Endothelial cell of umbilical vein (primary cell): ENCODE results near the gene ARTN. TPM values are rescaled to one million over a fixed set of nuclear protein-coding genes. Genes with fewer than 3 reads are reported as not detected.

Experiments used
- BruUV-seq: library from RNA; stranded (reverse); fragments of 400-500 nt; replicated peaks from 2 replicates; lab custom pipeline; 2021; lab: Mats Ljungman, UMichigan
- CTCF ChIA-PET: fragments of 300-600, 350-600 bp; sonication (Branson Sonifier 250); formaldehyde crosslinking; loops from one replicate; lab custom pipeline; 2021; ENCODE audit warnings: antibody characterized with exemption, inconsistent platforms; lab: Charles Lee
- POLR2A ChIA-PET: fragments of 300-600, 350-600 bp; sonication (Branson Sonifier 250); formaldehyde crosslinking; loops from one replicate; lab custom pipeline; 2021; ENCODE audit warnings: antibody characterized with exemption, inconsistent platforms; lab: Charles Lee
- DNase-seq: peaks from one replicate; pipeline ENCODE4 v3.0.0-alpha.2; 2011; ENCODE audit warnings: low read depth, low spot score
- FAIRE-seq: peaks from 2 replicates; lab custom pipeline; 2011; peaks lifted over from hg19 to GRCh38; lab: Jason Lieb, UNC
- H2AFZ ChIP-seq: 2 replicates; pipeline ENCODE4 v1.6.0; 2012; ENCODE audit warnings: low read depth, low read length, control low read depth, inconsistent platforms
- H3K27ac ChIP-seq: 2 replicates; pipeline ENCODE4 v1.5.1; 2011; ENCODE audit warnings: low read depth, mild to moderate bottlenecking, control low read depth, low read length, moderate library complexity; ENCODE audit not compliant: insufficient read depth
- H3K27me3 ChIP-seq, 2 experiments: 2 replicates each; pipeline versions ENCODE4 v1.6.0 to v1.6.1; 2011; ENCODE audit warnings: low read length in 2 of 2, mixed read lengths in 1 of 2; ENCODE audit not compliant: control insufficient read depth in 2 of 2, insufficient read depth in 2 of 2
- H3K36me3 ChIP-seq, 2 experiments: 2 replicates in 1 of 2; 3 replicates in 1 of 2; pipeline ENCODE4 v1.5.1; 2011; ENCODE audit warnings: low read length in 2 of 2, mild to moderate bottlenecking in 1 of 2, moderate library complexity in 1 of 2; ENCODE audit not compliant: control insufficient read depth in 2 of 2, insufficient read depth in 2 of 2; ENCODE audit errors: extremely low read depth in 1 of 2
- H3K4me1 ChIP-seq: 3 replicates; pipeline ENCODE4 v1.5.1; 2011; ENCODE audit warnings: mild to moderate bottlenecking, low read length; ENCODE audit not compliant: control insufficient read depth, insufficient read depth; ENCODE audit errors: extremely low read depth
- H3K4me2 ChIP-seq: 2 replicates; pipeline ENCODE4 v1.6.1; 2011; ENCODE audit warnings: low read length, control low read depth, mixed read lengths; ENCODE audit not compliant: insufficient read depth
- H3K4me3 ChIP-seq, 3 experiments: fragments of 200-600 bp in 1 of 3; sonication (generic), shearing (Covaris generic) in 1 of 3; replicated peaks in 1 of 3; 2 replicates each; pipeline ENCODE4 v1.5.1; 2011 to 2016; ENCODE audit warnings: control low read depth in 3 of 3, low read length in 3 of 3, mild to moderate bottlenecking in 2 of 3, inconsistent platforms in 1 of 3, low read depth in 1 of 3, moderate library complexity in 1 of 3; ENCODE audit not compliant: insufficient read depth in 1 of 3
- H3K79me2 ChIP-seq: 2 replicates; pipeline ENCODE4 v1.6.0; 2012; ENCODE audit warnings: low read length, inconsistent platforms; ENCODE audit not compliant: control insufficient read depth, insufficient read depth
- H3K9ac ChIP-seq: replicated peaks from 2 replicates; pipeline ENCODE3; 2011; ENCODE audit warnings: low read length, control low read depth; ENCODE audit not compliant: insufficient read depth; ENCODE audit errors: extremely low read depth
- H3K9me1 ChIP-seq: replicated peaks from 3 replicates; pipeline ENCODE4 v1.6.0; 2011; ENCODE audit warnings: mild to moderate bottlenecking, low read length; ENCODE audit not compliant: control insufficient read depth, insufficient read depth; ENCODE audit errors: extremely low read depth
- H3K9me3 ChIP-seq: replicated peaks from 2 replicates; pipeline ENCODE4 v1.5.1; 2012; ENCODE audit warnings: low read length, inconsistent platforms; ENCODE audit not compliant: control insufficient read depth, insufficient read depth
- H4K20me1 ChIP-seq: replicated peaks from 2 replicates; pipeline ENCODE3; 2011; ENCODE audit warnings: mild to moderate bottlenecking, low read length; ENCODE audit not compliant: control insufficient read depth, insufficient read depth; ENCODE audit errors: extremely low read depth
- CTCF ChIP-seq, 2 donors: IDR thresholded peaks; 1 replicate in 1 of 2; 2 replicates in 1 of 2; pipeline ENCODE4 v1.5.1; 2011; ENCODE audit warnings: low read length in 2 of 2, mild to moderate bottlenecking in 2 of 2, moderate library complexity in 2 of 2, control low read depth in 1 of 2, inconsistent platforms in 1 of 2, low read depth in 1 of 2; ENCODE audit not compliant: insufficient read depth in 1 of 2; ENCODE audit errors: extremely low read depth in 1 of 2
- EZH2 ChIP-seq: IDR thresholded peaks from 2 replicates; pipeline ENCODE4 v1.6.1; 2012; ENCODE audit warnings: borderline replicate concordance, low read depth, mild to moderate bottlenecking, moderate library complexity, low read length, inconsistent platforms; ENCODE audit not compliant: severe bottlenecking
- FOS ChIP-seq: IDR thresholded peaks from 2 replicates; pipeline ENCODE4 v1.6.1; 2011; ENCODE audit warnings: mild to moderate bottlenecking, low read length, moderate library complexity, borderline replicate concordance; ENCODE audit not compliant: insufficient read depth
- GATA2 ChIP-seq: IDR thresholded peaks from 2 replicates; pipeline ENCODE4 v1.7.0; 2011; ENCODE audit warnings: low read depth, mild to moderate bottlenecking, moderate library complexity, mixed read lengths, low read length; ENCODE audit not compliant: insufficient read length, insufficient read depth
- JUN ChIP-seq: IDR thresholded peaks from 2 replicates; pipeline ENCODE4 v1.6.1; 2011; ENCODE audit warnings: borderline replicate concordance, low read depth; ENCODE audit not compliant: insufficient read length, insufficient read depth
- MAX ChIP-seq: IDR thresholded peaks from 2 replicates; pipeline ENCODE4 v1.6.1; 2011; ENCODE audit not compliant: insufficient read depth, insufficient read length
- MYC ChIP-seq: IDR thresholded peaks from one replicate; pipeline ENCODE4 v1.6.1; 2011; ENCODE audit warnings: mild to moderate bottlenecking, low read depth, low read length
- POLR2A ChIP-seq: IDR thresholded peaks from 2 replicates; pipeline ENCODE4 v1.6.1; 2012; ENCODE audit warnings: low read depth, mild to moderate bottlenecking, control low read depth, low read length
- POLR2AphosphoS5 ChIP-seq: IDR thresholded peaks from 2 replicates; pipeline ENCODE4 v1.6.1; 2012; ENCODE audit warnings: low read depth, mild to moderate bottlenecking, control low read depth, low read length, moderate library complexity; ENCODE audit not compliant: insufficient read depth
- dilution Hi-C: fragments of 300-500 bp; cut with MboI; formaldehyde crosslinking; loops from one replicate; pipeline ENCODE4 v1.15.0; 2019; ENCODE audit warnings: low sequenced_read_pairs; ENCODE audit not compliant: extremely low pct_ligation_motif_present
- intact Hi-C: fragments of 100-400 bp; cut with micrococcal nuclease; formaldehyde crosslinking; loops from one replicate; pipeline ENCODE4 v1.10.0; 2022
- polyA plus RNA-seq, 4 experiments: library from polyadenylated mRNA; depleted of rRNA in 3 of 4; stranded (reverse) in 3 of 4; unstranded in 1 of 4; fragments of >200 nt; gene quantifications; 2 replicates each; pipeline versions ENCODE4 v1.2.1 to v1.2.3, GENCODE V29; 2011 to 2012; ENCODE audit warnings: missing spikeins in 1 of 4
- total RNA-seq: library from RNA; stranded (reverse); gene quantifications from 2 replicates; pipeline ENCODE4 v1.2.3, GENCODE V29; 2021

The ARTN gene
- total and polyA plus RNA-seq, 2 donors (not counting 3 experiments of a cell fraction or from before 2014, with no cell fraction given): 0.11 to 0.18 TPM

GRCh38 chr1:43937179-43937865 is 3.7 kb downstream of the ARTN start:
- Histone ChIP-seq H3K27me3 (peaks cover 3 to 9% of the 10 kb centered on the region in 2 experiments), H3K79me2 (no peaks in the 10 kb centered on the region), H3K4me2 (no peak overlapping the region), H2AFZ (no peak overlapping the region), H3K27ac (no peak overlapping the region), H4K20me1 (no peaks in the 10 kb centered on the region), H3K36me3 (no peaks in the 10 kb centered on the region), H3K4me1 (peaks cover 5% of the 10 kb centered on the region), H3K4me3 (no peak overlapping the region), H3K9me3 (no peaks in the 10 kb centered on the region), H3K9me1 (no peaks in the 10 kb centered on the region), H3K9ac (no peak overlapping the region)
- no peak for FAIRE-seq
- no peak for DNase-seq
- intact Hi-C loops (no loop called here), dilution Hi-C loops (loop anchor here (25.0 kb wide), 1 partner anchor 175 kb away; no protein-coding TSS in a partner anchor)
- TF ChIP-seq CTCF (IDR thresholded peaks at IDR 0.05; ENCODE audit: extremely low read depth in 1 of 2, insufficient read depth in 1 of 2, low read depth in 1 of 2, low read length in 2 of 2) (no peak), POLR2AphosphoS5 (no peak), JUN (no peak), GATA2 (no peak), MYC (no peak), FOS (no peak), MAX (no peak), EZH2 (no peak), POLR2A (no peak)
- ChIA-PET CTCF (interaction anchor here (1.9 to 18.1 kb wide), 2 partner anchors 110 to 173 kb away, joined by 9 to 965 read pairs; no protein-coding TSS in a partner anchor), POLR2A (no interaction called here)
- BruUV-seq: no TSS peak
